Gastroesophageal sphincter (tissue), 4 donors: ENCODE data around the gene NOSIP. TPM values are rescaled to one million over a fixed set of nuclear protein-coding genes. Genes with fewer than 3 reads are reported as not detected.

Experiments
- ATAC-seq: fragments of 150-250 bp; one replicate; pipeline ENCODE4 v1.9.1; 2016; ENCODE audit warnings: mild to moderate bottlenecking, moderate library complexity
- H3K27ac ChIP-seq, 4 donors: fragments of 200-600 bp; sonication (generic) in 3 of 4; 1 replicate in 3 of 4; 2 replicates in 1 of 4; pipeline ENCODE4 v1.5.1; 2016 to 2019
- H3K27me3 ChIP-seq: fragments of 200-600 bp; sonication (generic); one replicate; pipeline ENCODE4 v1.5.1; 2019
- H3K36me3 ChIP-seq, 2 donors: fragments of 200-600 bp; sonication (generic); one replicate each; pipeline ENCODE4 v1.5.1; 2019; ENCODE audit warnings: control low read depth in 1 of 2
- H3K4me1 ChIP-seq, 3 donors: fragments of 200-600 bp; sonication (generic); 1 replicate in 2 of 3; 2 replicates in 1 of 3; pipeline ENCODE4 v1.5.1; 2016 to 2019; ENCODE audit warnings: control low read depth in 2 of 3
- H3K4me3 ChIP-seq, 2 donors: fragments of 200-600 bp; sonication (generic); one replicate each; pipeline ENCODE4 v1.5.1; 2019; ENCODE audit warnings: mild to moderate bottlenecking in 1 of 2, moderate library complexity in 1 of 2
- H3K9me3 ChIP-seq, 3 donors: fragments of 200-600 bp; sonication (generic); one replicate each; pipeline ENCODE4 v1.5.1; 2017 to 2019; ENCODE audit warnings: control low read depth in 2 of 3
- CTCF ChIP-seq, 4 experiments: fragments of 200-600 bp in 2 of 4; fragments of 450-650 bp in 2 of 4; sonication (generic) in 1 of 4; IDR thresholded peaks; one replicate each; pipeline ENCODE4 v1.5.1; 2017 to 2019; ENCODE audit warnings: antibody characterized with exemption in 4 of 4, mild to moderate bottlenecking in 2 of 4, moderate library complexity in 2 of 4
- EP300 ChIP-seq: sonication (generic); formaldehyde crosslinking; IDR thresholded peaks from one replicate; pipeline ENCODE4 v1.6.1; 2017; ENCODE audit warnings: antibody characterized with exemption, mild to moderate bottlenecking
- POLR2A ChIP-seq, 2 donors: fragments of 450-650 bp; IDR thresholded peaks; one replicate each; pipeline ENCODE4 v1.6.1; 2017; ENCODE audit warnings: antibody characterized with exemption in 2 of 2, mild to moderate bottlenecking in 2 of 2, moderate library complexity in 1 of 2
- POLR2AphosphoS5 ChIP-seq: sonication (generic); formaldehyde crosslinking; IDR thresholded peaks from one replicate; pipeline ENCODE4 v1.6.1; 2017; ENCODE audit warnings: antibody characterized with exemption
- WGBS, 2 donors: methylation state at CpG; one replicate each; pipeline ENCODE4 v1.1.5; 2018; ENCODE audit warnings: low coverage in 1 of 2; 5-methylcytosine and 5-hydroxymethylcytosine counted together
- total RNA-seq, 4 donors: library from RNA; depleted of rRNA; stranded (reverse); fragments of >200 nt; gene quantifications; one replicate each; pipeline ENCODE4 v1.1.0, GENCODE V29; 2016

Gene NOSIP
- total RNA-seq, 4 donors from 2014 or later: 45.5 to 59.6 (median 51.8) TPM

- Histone ChIP-seq H3K27me3 (no peaks in the 10 kb centered on the region), H3K9me3 (no peaks in the 10 kb centered on the region), H3K4me1 (peaks cover 0 to 11% (median 3%) of the 10 kb centered on the region in 3 donors), H3K4me3 (no peak overlapping the region), H3K36me3 (peaks cover 0 to 21% of the 10 kb centered on the region in 2 donors), H3K27ac (no peak overlapping the region)
- WGBS, 2 donors: 90% methylated on average over 4 of the region's 14 CpGs; no CpG with 5 or more reads in 1 of the 2 donors
- no peak for ATAC-seq
- TF ChIP-seq CTCF (IDR thresholded peaks at IDR 0.05): no peak
- TF ChIP-seq EP300: no peak
- no peak for TF ChIP-seq POLR2A (IDR thresholded peaks at IDR 0.05)
- TF ChIP-seq POLR2AphosphoS5: no peak
Measured at GRCh38 chr19:49543032-49543431, 37.3 kb downstream of the NOSIP start.

GRCh38 chr19:49542446-49542845 is 37.9 kb downstream of the NOSIP start:
- H3K27me3 ChIP-seq: no peaks in the 10 kb centered on the region
- H3K36me3 ChIP-seq: peaks cover 0 to 27% of the 10 kb centered on the region in 2 donors
- H3K27ac ChIP-seq: no peak overlapping the region
- WGBS, 2 donors: 90% methylated on average over 4 of the region's 16 CpGs; no CpG with 5 or more reads in 1 of the 2 donors
- TF ChIP-seq EP300 (no peak), POLR2A (IDR thresholded peaks at IDR 0.05) (no peak), POLR2AphosphoS5 (no peak), CTCF (IDR thresholded peaks at IDR 0.05) (no peak)
- peaks cover 0 to 11% (median 3%) of the 10 kb centered on the region in 3 donors for H3K4me1 ChIP-seq
- H3K9me3 ChIP-seq: no peaks in the 10 kb centered on the region
- ATAC-seq: no peak
- H3K4me3 ChIP-seq: no peak overlapping the region

- H3K4me3 ChIP-seq: no peak overlapping the region
Measured at GRCh38 chr19:49541914-49542313, 38.4 kb downstream of the NOSIP start.

GRCh38 chr19:49539192-49539952 is 41.0 kb downstream of the NOSIP start:
- no peak overlapping the region for H3K27ac ChIP-seq
- no peak for ATAC-seq
- no peaks in the 10 kb centered on the region for H3K27me3 ChIP-seq
- WGBS, 2 donors: 82 to 86% methylated on average over 5 to 9 of the region's 13 CpGs
- H3K9me3 ChIP-seq: no peaks in the 10 kb centered on the region
- TF ChIP-seq POLR2AphosphoS5 (no peak), POLR2A (IDR thresholded peaks at IDR 0.05) (no peak), EP300 (no peak), CTCF (IDR thresholded peaks at IDR 0.05) (no peak)
- H3K4me1 ChIP-seq: peaks cover 0 to 6% (median 1%) of the 10 kb centered on the region in 3 donors
- peaks cover 0 to 34% of the 10 kb centered on the region in 2 donors for H3K36me3 ChIP-seq
- H3K4me3 ChIP-seq: no peak overlapping the region

More at GRCh38 chr19:49541914-49542313, 38.4 kb downstream of the NOSIP start:
- ATAC-seq: no peak
- TF ChIP-seq CTCF (IDR thresholded peaks at IDR 0.05) (no peak), EP300 (no peak), POLR2AphosphoS5 (no peak), POLR2A (IDR thresholded peaks at IDR 0.05) (no peak)
- no peak overlapping the region for H3K27ac ChIP-seq
- H3K4me1 ChIP-seq: peaks cover 0 to 7% (median 2%) of the 10 kb centered on the region in 3 donors
- H3K27me3 ChIP-seq: no peaks in the 10 kb centered on the region
- peaks cover 0 to 32% of the 10 kb centered on the region in 2 donors for H3K36me3 ChIP-seq
- H3K9me3 ChIP-seq: no peaks in the 10 kb centered on the region
- WGBS, 2 donors: 88 to 91% methylated on average over 4 to 6 of the region's 6 CpGs

GRCh38 chr19:49538643-49539042 is 41.7 kb downstream of the NOSIP start:
- ATAC-seq: no peak
- Histone ChIP-seq H3K27me3 (no peaks in the 10 kb centered on the region), H3K9me3 (no peaks in the 10 kb centered on the region), H3K36me3 (peaks cover 0 to 34% of the 10 kb centered on the region in 2 donors), H3K4me1 (peaks cover 0 to 14% (median 7%) of the 10 kb centered on the region in 3 donors), H3K4me3 (no peak overlapping the region), H3K27ac (no peak overlapping the region)
- WGBS, 2 donors: 89 to 90% methylated on average over 3 to 4 of the region's 5 CpGs
- TF ChIP-seq CTCF (IDR thresholded peaks at IDR 0.05) (no peak), EP300 (no peak), POLR2AphosphoS5 (no peak), POLR2A (IDR thresholded peaks at IDR 0.05) (no peak)
